GM19193 (cell line): Measurements from ENCODE around the gene ROBO1.

Experiments
- POLR2A ChIP-seq: IDR thresholded peaks from 4 replicates; pipeline ENCODE4 v1.6.1; 2011; ENCODE audit not compliant: insufficient read depth, insufficient read length; ENCODE audit errors: extremely low read depth

ROBO1 gene

DNA sequence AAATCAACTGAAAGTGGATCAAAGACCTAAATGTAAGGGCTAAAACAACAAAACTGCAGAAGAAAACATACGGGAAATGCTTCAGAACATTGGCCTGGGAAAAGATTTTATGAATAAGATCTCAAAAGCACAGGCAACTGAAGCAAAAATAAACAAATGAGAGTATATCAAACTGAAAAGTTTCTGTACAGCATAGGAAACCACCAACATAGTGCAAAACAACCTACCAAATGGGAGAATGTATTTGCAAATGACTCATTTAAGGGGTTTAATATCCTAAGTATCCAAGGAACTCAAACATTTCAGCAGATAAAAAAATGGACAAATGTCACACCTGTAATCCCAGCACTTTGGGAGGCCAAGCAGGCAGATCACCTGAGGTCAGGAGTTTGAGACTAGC, 489.1 kb downstream of the ROBO1 start:
- no peak for TF ChIP-seq POLR2A

DNA sequence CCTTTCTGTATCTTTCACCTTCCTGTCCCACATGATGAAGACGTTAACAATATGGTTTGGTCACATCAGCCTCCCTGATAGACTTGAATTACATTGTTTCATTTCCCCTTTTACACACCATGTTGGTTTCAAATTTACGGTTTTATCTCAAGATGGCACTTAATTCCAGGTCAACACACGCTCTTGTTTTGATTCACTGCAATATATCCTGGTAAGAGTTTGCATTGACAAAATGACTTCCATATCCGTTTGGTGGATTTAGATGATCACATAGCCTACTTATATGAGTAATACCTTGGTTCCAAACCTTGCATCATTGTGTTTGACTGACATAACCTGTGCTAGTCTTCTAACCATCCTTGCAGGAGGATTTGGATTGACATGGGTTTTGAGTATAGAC, 499.4 kb downstream of the ROBO1 start:
- no peak for TF ChIP-seq POLR2A

DNA sequence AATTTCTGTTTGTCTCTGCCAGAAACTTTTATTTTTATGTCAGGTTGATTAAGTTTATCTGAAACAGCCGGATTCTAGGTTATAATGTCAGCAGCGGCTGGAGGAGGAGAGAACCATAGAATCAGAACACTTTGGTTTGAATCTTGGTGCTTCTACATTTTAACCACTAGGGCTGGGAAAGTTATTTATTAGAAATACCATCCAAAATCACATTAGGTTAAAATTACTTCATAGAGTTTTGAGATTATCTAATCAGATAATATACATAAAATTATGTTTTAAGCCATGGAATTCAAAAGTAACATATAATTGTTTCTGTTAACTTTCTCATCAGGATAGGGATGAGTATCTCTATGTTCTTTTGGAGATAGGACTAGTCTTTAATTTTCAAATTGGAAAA, 502.9 kb downstream of the ROBO1 start:
- no peak for TF ChIP-seq POLR2A

GRCh38 chr3:79263423-79263822, 504.4 kb downstream of the ROBO1 start:
- TF ChIP-seq POLR2A = no peak

DNA sequence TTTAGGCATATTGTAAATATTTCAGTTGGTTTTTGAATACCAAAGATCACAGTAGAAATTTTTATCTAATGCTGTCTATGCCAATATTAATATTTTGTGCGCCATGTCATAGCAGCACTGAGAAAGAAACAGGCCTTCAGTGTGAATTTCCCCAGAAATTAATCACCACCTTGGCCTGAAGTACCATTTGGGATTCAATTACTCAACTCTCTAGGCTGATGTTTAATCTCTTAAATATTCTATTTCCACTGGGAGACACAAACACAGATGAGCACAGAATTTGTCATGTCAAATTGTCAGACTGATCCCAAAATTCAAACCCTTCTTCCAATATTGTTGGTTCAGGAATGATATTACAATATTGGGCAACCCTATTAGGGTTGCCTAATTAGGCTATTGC, 509.3 kb downstream of the ROBO1 start:
- TF ChIP-seq POLR2A = no peak

GRCh38 chr3:79257791-79258190, 510.0 kb downstream of the ROBO1 start:
- TF ChIP-seq POLR2A = no peak

DNA sequence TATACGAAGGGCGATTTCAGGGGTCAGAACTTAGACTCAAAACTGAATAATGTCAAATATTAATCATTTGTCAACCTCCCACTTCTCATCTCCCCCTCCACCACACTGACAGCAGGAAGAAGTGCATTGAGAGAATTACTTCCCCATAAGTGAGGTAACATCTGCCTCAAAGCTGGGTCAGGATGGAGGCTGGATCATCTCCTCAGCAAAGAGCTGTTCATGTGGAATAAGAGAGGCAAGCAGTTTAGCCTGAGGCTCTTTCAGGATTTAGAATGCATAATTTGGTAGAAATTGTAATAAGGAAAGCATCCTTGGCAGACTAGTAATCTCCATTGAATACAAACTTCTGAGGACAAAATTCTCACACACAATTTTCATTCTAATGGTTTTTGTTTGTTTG, 512.1 kb downstream of the ROBO1 start:
- TF ChIP-seq POLR2A = no peak

DNA sequence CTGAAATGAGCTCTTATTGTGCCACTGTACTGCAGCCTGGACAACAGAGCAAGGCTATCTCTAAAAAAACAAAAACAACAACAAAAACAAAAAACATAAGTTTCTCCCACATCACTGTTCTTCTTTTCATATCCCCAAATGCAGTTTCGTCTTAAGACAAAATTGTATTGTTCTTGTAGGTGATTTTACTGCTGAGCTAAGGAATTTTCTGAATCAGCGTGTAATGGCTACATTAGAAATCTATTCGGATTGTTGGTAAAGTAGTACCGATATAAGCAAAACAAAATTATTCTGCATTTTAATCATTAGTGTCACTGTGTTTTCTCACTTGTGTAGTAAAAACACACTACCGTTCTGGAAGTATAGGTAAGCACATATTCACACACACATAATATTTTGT, 512.5 kb downstream of the ROBO1 start:
- no peak for TF ChIP-seq POLR2A

DNA sequence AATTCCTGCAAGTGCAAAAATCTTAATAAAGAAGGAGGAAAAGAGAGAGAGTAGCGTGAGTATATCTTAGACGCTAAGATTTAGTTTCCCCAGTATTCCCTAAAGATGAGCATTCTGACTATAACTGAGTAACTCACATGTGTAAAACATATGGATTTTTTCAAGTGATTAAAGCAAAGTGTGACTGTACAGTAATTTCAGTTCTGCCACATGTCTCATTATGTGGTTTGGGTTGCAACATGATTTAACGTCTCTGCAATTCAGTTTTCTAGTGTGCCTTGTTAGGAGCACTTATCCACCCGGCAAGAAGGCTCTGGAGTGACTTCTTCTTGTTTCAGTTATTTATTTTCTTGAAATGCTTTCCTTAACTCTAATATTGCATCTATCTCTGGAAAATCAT, 514.1 kb downstream of the ROBO1 start:
- no peak for TF ChIP-seq POLR2A

GRCh38 chr3:79253271-79253670, 514.5 kb downstream of the ROBO1 start:
- no peak for TF ChIP-seq POLR2A

DNA sequence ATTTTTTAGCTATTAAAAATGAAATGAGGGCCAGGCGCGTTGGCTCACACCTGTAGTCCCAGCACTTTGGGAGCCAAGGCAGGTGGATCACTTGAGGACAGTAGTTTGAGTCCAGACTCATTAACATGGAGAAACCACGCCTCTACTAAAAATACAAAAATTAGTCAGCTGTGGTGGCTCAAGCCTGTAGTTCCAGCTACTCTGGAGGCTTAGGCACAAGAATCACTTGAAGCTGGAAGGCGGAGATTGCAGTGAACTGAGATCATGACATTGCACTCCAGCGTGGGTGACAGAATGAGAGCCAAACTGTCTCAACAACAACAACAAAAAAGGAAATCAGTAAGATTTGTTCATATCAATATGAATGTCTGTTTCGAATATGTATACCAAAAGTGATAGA, 517.1 kb downstream of the ROBO1 start:
- no peak for TF ChIP-seq POLR2A

DNA sequence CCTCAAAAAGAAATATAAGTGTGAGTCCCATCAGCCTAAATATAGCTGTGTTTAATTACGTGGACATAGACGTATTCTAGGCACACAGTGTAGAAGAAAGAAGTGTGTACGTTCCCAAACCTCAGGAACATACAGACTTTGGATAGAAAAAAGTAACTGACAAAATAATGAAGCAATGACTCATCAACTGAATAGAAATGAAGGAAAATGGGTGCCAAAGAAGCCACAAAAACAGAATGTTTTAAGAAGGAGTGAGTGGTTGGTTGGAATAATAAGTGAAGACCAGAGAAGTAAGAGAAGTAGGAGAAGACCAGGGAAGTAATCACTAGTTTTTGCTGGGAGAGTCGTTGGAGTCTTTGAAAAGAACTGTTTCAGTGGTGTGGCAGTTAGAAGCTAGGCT, 518.1 kb downstream of the ROBO1 start:
- TF ChIP-seq POLR2A = no peak

DNA sequence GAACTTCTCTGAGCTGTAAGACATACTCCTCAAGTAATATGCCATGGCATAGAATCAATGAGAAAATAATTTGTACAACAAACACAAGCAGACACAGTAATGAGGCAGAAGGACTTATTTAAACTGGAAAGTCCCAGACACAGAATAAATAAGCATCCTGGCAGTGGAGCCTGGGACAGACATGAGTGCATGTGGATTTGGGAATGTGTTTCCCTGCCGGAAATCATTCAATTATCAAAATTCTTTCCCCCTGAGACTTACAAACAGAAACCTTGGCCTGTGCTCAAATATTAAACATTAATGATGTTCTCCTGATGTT, 520.1 kb downstream of the ROBO1 start:
- no peak for TF ChIP-seq POLR2A

DNA sequence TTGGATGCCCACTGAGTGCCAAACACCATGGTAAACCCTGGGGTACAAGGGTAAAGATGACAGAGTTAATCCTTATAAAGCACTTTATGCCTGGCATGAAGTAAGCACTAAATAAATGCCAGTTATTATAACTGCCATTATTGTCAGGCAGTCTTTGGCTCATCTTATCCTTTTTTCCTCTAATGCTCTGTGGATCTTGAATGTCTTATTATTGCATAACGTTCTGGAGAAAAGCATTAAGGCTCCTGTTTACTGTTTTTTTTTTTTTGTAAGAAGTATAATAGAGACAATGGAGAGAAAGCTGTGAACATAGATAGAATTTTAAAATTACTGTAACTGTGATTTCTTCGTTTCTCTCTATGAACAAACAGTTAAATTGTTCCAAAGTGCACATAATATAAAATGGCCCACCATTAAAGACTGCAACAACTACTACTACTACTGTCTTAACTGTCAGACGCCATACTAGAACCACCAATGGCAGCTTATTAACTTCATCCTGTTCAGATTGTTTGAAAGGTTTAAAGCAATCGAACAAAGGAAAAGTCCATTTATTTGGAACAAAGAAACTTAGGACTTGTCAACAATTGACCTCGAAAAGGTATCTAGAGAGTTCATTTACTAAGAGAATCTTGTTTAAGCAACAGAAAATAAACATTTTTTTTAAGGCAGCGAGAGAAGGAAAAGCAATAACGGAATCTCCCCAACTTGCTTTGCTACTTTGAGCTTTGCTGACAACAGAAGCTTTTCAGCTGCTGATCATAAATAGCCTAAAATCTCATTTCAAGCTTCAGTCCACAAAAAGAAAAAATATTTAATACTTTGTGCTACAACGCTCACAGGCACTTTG, 520.7 kb downstream of the ROBO1 start:
- no peak for TF ChIP-seq POLR2A

DNA sequence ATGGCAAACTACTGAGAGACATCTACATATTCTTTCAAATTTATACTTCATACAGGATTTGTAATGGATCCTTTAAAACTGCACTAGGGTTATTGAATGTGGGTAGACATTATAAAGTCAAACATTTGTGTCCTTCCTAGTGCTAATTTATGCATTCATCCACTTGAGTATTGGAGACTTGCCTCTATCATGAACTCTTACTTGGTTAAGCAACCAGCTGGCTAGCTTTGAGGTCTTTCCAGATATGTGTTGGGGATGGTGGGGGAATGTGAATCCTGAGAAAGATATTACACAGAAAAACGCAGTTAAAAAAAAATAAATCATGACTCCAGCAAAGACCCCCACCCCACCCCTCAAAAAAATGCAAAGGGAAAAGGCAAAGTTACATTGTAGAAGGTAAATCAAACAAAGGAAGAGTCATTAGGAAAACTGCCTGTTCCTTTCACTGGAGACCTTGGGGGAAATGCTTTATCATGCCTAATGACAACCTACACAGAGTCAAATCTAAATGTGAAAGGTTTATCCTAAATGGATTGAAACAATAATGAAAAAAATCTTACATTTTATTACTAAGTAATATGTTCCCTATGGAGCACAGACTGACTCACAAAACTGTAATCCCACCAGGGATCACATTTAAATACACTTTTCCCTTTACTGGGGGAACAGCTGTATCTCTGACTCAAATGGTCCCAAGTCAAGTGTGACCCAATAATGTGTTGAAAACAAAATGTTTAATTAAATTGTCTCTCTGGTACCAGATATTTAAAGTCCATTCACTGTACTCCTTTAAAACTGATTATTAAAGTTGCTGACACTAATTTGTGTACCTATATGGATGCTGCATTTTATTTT, 522.3 kb downstream of the ROBO1 start:
- TF ChIP-seq POLR2A = no peak

DNA sequence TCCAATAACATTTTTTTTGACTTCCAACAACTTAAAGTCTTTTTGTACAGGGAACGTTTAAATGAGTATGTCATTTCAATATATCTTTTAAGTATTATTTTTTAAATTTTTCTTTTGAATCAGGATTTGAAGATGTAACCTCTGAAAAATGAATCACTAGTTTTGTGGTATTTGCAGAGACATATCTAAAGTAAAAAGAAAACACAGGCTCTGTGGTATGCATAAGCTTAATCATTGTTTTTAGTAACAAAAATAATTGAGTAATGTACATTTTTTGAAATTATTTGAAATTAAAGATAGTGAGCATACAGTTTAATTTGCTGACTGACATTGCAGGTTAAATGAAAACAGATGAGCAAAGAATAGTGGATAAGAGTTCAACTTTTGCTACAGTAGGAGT, 531.3 kb downstream of the ROBO1 start:
- TF ChIP-seq POLR2A = no peak
